ENCODE data around the gene MPPE1.
A peak's percentile ranks its signal among the peaks of the same experiment; 100 is the strongest.

Gene MPPE1

DNA sequence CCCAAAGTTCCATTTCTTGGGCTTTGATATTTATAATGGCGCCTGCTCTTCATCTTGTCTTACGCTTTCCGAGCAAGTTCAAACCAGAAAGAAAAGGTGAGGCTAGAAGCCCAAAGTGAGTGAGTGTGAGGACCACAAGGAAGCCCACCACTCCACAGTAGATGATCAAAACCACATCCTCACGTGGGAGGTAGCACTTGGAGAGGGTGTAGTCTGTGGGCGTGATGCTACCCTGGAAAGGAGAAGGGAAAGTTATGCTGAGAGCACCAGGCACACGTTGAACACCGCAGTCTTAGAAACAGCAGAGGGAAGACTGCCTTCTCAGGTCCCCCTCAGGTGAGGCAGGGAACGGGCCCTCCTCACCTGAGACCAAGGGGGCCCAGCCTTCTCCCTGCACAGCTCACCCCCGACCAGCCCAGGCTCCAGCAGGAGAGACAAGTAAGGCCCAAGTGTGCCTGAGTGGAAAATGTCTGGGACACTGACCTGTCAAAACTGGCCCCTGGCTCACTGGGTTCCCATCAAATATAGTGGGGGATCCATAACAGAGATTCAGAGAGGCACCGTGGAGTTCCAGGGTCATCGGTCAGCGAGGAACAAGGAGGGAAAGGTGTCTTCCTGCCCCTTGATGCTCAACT is 23.6 kb downstream of the MPPE1 start:
- DNase-seq = no peak

- DNase-seq = no peak
These were observed 25.0 kb downstream of the MPPE1 start for GRCh38 chr18:11883153-11883552.

- DNase-seq = no peak
These were observed 25.5 kb downstream of the MPPE1 start for GRCh38 chr18:11882636-11883035.

- DNase-seq = no peak
These were observed 27.4 kb downstream of the MPPE1 start for GRCh38 chr18:11880586-11881304.

DNA sequence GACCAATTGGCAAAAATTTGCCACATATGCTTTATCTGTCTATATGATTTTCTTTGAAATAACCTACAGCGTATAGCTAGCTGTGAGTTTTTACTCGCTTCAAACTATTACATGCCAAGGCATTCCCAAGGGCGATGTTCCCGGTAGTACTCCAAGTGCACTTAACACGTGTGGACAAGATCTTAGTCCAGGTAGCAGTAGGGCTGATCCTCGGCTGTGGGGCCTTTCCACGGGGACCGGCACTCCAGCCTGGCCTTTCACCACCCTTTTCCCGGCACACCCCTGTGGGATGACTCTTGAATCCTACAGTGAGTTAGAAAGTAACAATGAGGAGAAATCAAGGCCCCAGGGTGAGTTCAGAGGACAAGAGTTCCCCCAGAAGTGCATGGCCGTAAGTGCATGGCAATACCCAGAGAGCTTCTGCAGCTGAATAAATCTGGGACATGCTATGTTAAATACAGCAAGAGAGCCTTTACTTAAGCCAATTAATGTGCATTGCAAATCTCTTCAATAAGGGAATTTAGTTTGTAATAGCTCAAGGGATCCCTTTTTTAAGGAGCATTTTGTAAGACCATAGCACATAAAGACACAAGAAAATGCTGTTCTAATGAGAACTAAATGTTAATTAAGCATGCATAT is 30.5 kb downstream of the MPPE1 start:
- no peak for DNase-seq

DNA sequence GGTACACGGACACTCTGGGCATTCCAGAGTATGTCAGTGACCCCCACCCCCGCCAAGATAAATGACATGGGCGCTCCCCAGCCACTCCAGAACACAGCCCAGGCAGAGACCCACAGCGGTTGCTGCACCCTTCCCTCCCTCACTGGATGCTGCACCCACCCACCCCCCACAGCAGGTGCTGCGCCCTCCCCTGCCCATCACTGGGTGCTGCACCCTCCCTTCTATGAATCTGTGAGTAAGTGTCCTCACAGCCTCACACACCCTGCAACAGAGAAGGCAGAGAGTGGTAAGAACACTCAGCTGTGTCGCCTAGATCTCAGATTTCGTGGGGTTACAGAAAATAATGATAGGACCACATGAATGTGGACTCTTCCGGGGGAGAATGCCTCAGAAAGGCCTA is 33.4 kb downstream of the MPPE1 start:
- DNase-seq = no peak

DNA sequence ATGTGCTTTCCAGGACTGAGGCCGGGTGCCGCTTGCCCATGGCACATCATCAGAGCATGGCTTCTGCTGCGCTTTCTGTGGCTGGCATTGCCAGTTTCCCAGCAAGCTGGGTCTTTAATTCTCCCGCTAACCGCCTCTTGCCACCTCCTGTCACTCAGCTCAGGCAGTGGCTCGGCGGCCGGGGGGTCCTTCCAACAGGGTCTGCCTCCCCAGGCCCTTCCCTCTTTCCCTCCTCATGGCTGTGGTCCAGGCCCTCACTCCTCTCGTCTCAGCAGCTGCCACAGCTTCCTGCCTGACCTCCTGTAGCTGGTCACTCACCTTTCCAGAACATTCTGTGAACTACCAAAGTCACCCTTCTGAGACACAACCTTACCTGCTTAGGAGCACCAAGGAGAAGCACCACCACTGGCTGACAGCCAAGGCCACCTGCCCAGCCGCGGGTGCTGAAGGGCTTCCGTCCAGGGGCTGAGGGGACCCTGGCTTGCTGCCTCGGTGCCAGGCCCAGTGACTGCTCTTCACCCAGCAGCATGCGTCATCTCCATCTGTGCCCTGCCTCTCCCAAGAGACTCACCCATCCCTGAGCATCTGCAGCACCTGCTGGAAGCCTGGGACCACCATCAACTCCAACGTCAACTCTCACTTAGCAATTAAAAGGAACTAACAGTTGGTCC is 34.3 kb downstream of the MPPE1 start:
- DNase-seq = no peak

- DNase-seq = peak; percentile 54
These were observed 35.5 kb downstream of the MPPE1 start for GRCh38 chr18:11872479-11873136.

DNA sequence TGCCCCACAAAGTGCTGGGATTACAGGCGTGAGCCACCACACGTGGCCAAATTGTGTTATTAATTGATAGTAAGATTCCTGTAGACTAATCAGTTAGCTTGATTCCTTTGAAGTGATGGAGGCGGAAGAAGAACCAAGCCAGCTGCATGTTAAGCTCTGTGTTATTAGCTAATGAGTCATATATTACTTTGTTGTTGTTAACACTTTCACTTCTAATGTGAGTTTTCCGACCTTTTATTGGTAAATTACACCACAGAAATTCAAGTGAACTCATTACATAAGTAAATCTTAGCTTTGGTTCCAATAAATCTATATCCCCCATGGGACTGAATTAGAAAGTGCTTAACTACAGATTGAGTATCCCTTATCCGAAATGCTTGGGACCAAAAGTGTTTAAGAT is 36.6 kb downstream of the MPPE1 start:
- DNase-seq = no peak

- DNase-seq = no peak
These were observed 39.9 kb downstream of the MPPE1 start for GRCh38 chr18:11868230-11868629.

GRCh38 chr18:11866764-11867163 is 41.4 kb downstream of the MPPE1 start:
- no peak for DNase-seq

DNA sequence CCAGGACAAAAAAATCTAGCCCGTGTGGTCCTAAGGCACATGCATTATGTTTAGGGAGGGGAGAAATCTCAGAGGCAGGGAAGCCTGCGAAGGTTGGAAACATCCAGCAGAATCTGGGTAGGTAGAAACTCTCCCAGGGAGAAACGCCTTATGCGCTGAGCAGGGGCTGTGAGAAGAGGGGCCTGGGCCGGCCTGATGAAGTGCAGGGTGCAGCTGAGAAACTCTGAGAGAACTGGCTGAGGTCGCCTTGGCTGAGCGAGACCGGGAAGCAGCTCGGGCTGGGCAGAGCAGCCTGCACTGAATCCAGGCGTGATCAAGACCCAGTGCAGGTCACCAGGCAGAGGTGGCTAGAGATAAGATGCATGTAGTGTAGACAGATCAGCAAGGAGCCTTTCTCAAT is 41.8 kb downstream of the MPPE1 start:
- DNase-seq = no peak

GRCh38 chr18:11865071-11865470 is 43.0 kb downstream of the MPPE1 start:
- DNase-seq = no peak

- no peak for DNase-seq
These were observed 43.6 kb downstream of the MPPE1 start for GRCh38 chr18:11864471-11864870.

DNA sequence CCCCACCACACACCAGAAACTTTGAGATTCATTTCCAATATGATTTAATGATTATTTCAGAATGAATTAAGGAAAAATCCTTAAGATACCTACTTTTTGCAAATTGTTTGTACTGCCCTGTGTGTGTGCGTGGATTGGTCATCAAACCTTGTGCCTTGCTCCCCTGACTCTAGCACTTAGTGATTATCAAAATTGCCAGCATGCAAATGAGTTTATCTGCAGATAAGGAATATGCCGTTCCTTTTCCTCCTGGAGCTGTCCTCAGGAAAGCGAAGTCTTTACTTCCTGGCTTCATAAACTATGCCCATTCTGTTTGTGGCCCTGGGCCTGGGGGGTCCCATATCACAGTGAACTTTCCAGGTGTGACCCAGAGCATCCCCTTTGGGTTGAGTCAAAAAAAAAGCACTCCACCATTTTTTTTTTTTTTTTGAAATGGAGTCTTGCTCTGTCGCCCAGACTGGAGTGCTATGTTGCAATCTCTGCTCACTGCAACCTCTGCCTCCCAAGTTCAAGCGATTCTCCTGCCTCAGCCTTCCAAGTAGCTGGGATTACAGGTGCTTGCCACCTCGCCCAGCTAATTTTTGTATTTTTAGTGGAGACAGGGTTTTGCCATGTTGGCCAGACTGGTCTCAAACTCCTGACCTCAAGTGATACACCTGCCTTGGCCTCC is 45.5 kb downstream of the MPPE1 start:
- DNase-seq = no peak

GRCh38 chr18:11861583-11862288 is 46.4 kb downstream of the MPPE1 start:
- DNase-seq = no peak

DNA sequence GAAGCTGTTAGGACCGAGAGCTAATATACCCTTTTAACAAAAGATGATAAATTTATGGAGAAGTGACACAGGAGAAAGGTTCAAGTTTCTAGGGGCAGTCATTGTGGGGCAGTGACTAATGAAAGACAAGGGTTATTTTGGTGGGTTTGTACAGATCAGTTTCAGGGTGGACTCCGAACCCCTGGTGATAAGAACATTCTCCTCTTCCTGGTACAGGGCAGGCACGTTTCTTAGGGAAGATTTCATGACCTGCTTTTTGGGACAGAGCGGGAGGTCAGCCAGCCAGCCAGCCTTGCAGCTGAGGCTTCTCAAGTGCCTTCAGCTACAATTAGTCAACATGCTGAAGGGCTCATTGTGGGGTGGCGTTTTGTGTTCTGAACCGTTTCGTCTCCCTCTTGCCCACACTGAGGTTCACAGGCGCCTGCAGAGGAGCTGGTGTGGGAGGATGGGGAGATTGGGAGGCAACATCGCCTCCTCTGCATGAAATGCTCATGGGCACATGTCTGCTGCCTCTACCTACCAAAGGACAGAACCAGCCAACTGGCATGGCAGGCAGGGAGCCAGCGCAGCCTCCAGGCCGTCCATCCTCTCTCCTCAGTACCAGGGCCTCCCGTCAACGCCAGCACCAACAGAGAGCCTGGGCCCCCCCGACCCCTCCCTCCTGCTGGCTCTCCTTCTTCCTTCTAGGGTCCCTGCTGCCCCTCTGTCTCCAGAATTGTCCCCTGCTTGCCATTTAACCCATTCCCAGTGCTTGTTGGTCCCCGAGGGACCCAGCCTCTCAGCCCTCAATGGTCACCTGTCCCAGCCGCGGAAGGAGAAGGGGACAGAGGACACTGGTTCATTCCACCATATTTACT is 47.3 kb downstream of the MPPE1 start:
- no peak for DNase-seq

DNA sequence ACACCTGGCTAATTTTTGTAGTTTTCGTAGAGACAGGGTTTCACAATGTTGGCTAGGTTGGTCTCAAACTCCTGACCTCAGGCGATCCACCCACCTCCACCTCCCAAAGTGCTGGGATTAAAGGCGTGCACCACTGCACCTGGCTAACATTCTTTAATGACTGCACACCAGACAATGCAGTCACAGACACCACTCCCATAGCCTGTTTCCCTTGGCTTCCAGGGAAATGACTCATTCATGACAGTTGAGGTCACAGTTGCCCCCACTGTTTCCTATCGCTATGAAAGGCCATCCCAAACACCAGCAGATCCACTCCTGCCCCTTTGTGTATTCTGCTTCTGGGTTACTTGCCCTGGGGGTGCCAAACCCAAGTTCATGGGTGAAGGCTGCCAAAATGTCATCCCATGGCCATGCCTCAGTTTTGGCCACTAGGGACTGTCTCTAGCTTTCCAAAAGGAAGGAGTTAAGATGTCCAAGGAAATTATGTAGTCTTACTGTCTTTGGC is 48.2 kb downstream of the MPPE1 start:
- no peak for DNase-seq

DNA sequence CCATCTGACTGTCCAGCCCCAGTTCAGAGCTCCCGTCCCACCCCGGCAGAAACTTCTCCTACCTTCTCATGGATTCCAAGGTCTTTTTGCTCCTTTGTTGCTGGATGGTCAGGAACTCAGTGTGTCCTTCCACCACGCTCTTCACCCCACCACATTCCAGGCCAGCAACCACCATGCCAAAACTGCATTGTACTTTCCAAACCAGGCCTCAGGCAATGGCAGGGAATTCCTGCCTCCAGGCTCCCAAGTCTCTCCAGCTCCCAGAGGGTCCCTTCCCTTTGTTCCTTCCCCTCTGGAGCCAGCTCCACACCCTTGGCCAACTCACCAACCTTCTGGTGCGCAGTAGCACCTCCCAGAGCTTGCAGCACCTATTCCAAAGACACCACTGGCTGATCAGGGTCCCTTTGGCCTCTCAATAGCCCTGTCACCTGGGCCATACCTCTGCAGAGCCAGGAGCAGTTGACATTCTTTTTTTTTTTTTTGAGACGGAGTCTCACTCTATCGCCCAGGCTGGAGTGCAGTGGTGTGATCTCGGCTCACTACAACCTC is 48.8 kb downstream of the MPPE1 start:
- DNase-seq = no peak

GRCh38 chr18:11857177-11857887 is 50.8 kb downstream of the MPPE1 start:
- no peak for DNase-seq

Measured in RPMI8226 (cell line).